HEK293T (cell line): Measurements from ENCODE around the gene ASCC1.
A peak's percentile ranks its signal among the peaks of the same experiment; 100 is the strongest.

Experiments
- CTCF ChIA-PET: fragments of 350-600 bp; formaldehyde crosslinking; extraction: SDS; loops from one replicate; lab custom pipeline; 2021; ENCODE audit warnings: antibody characterized with exemption, inconsistent platforms; lab: Yijun Ruan, JAX
- POLR2A ChIA-PET: fragments of 350-600 bp; formaldehyde crosslinking; extraction: SDS; loops from one replicate; lab custom pipeline; 2020; ENCODE audit warnings: antibody characterized with exemption, inconsistent platforms; lab: Yijun Ruan, JAX
- DNase-seq: peaks from one replicate; pipeline ENCODE4 v3.0.0; 2012; ENCODE audit warnings: mixed read lengths; ENCODE audit errors: extremely low spot score
- ARNT ChIP-seq: fragments of 450-650 bp; IDR thresholded peaks from 2 replicates; pipeline ENCODE4 v1.6.1; 2017; ENCODE audit warnings: mild to moderate bottlenecking
- BHLHE40 ChIP-seq: fragments of 450-650 bp; IDR thresholded peaks from 2 replicates; pipeline ENCODE4 v1.6.1; 2016; ENCODE audit warnings: mild to moderate bottlenecking, moderate library complexity, borderline replicate concordance
- CTBP1 ChIP-seq: fragments of 450-650 bp; IDR thresholded peaks from 2 replicates; pipeline ENCODE4 v1.6.1; 2016; ENCODE audit warnings: borderline replicate concordance
- ELF4 ChIP-seq: fragments of 450-650 bp; IDR thresholded peaks from 2 replicates; pipeline ENCODE4 v1.6.1; 2017; ENCODE audit warnings: antibody characterized with exemption
- FOXA1 ChIP-seq: fragments of 450-650 bp; IDR thresholded peaks from 2 replicates; pipeline ENCODE4 v1.6.1; 2016; ENCODE audit warnings: mild to moderate bottlenecking
- FOXK2 ChIP-seq: fragments of 450-650 bp; IDR thresholded peaks from 2 replicates; pipeline ENCODE4 v1.6.1; 2016; ENCODE audit warnings: mild to moderate bottlenecking
- FOXM1 ChIP-seq: fragments of 450-650 bp; IDR thresholded peaks from 2 replicates; pipeline ENCODE4 v1.6.1; 2017; ENCODE audit warnings: mild to moderate bottlenecking, borderline replicate concordance
- HDGF ChIP-seq: fragments of 450-650 bp; IDR thresholded peaks from 2 replicates; pipeline ENCODE4 v1.6.1; 2017; ENCODE audit warnings: antibody characterized with exemption, borderline replicate concordance
- L3MBTL2 ChIP-seq: fragments of 450-650 bp; conservative IDR thresholded peaks from 2 replicates; pipeline ENCODE4 v1.6.1; 2016; ENCODE audit warnings: mild to moderate bottlenecking
- LEF1 ChIP-seq: fragments of 450-650 bp; IDR thresholded peaks from 2 replicates; pipeline ENCODE4 v1.6.1; 2017; ENCODE audit warnings: mild to moderate bottlenecking, borderline replicate concordance
- NFRKB ChIP-seq: fragments of 450-650 bp; IDR thresholded peaks from 2 replicates; pipeline ENCODE4 v1.6.1; 2016; ENCODE audit warnings: mild to moderate bottlenecking, moderate library complexity
- SP1 ChIP-seq: fragments of 450-650 bp; IDR thresholded peaks from 2 replicates; pipeline ENCODE4 v1.6.1; 2017
- SUZ12 ChIP-seq: fragments of 450-650 bp; IDR thresholded peaks from 2 replicates; pipeline ENCODE4 v1.6.1; 2016; ENCODE audit warnings: mild to moderate bottlenecking
- TARDBP ChIP-seq: fragments of 450-650 bp; IDR thresholded peaks from 2 replicates; pipeline ENCODE4 v1.6.1; 2016
- ZNF384 ChIP-seq: fragments of 450-650 bp; IDR thresholded peaks from 2 replicates; pipeline ENCODE4 v1.6.1; 2016
- TF ChIP-seq, protein P1 (sequence below): fragments of 450-650 bp; IDR thresholded peaks from 2 replicates; pipeline ENCODE4 v1.6.1; 2016

The ASCC1 gene

DNA sequence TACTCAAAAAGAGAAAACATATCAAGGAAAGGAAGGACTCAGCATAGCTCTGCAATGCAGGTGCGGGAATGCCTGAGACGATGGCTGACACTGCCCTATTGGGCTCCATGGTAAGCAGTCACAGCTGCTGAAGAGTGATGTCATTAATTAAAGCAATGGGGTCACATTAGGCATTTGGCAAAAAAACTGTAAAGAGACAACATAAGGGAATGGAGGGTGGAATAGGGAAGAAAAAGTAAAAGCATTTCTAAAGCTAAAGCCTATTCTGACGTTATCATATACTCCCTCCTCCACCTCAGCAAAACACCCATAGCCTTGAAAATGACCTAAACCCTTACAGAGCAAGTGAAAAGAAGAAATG is 89.2 kb downstream of the ASCC1 start:
- POLR2A ChIA-PET, result interaction anchor here (0.6 to 2.1 kb wide), 3 partner anchors 89 to 147 kb away, joined by 3 to 5 read pairs (median 4); partner anchors contain the start of gene DDIT4

DNA sequence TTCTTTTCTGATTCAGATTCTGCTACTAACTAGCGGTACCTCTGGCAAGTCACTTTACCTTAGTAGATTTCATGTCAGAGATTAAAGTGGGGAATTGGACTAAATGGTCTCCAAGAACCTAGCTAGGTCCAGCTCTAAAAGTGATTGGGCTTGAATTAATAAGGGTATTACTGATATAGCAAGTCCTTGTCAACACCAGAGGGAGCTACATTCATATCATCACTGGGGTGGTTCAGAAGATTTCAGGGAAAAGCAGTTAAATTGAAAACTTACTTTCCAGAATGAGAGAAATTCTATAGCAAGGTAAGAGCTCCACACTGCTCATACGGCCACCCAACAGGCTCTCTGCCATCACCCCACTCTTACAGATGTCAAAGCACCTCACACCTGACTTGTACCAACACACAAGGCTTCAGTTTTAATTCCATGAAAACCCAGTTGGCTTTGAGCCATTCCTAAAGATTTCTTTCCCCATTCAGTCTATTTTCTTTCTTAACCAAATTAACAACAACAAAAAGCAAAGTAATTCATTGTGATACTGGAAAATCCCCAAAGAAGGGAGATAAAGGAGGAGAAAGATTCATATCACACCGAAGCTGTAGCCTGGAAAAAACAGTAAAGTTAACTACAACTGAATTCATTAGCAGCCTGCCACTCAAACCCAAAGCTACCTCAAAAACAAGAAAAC is 89.7 kb downstream of the ASCC1 start:
- DNase-seq, result no peak
- CTCF ChIA-PET, result interaction anchor here (0.6 to 1.4 kb wide), 8 partner anchors 13 to 265 kb away, joined by 3 to 6 read pairs (median 4); no protein-coding TSS in a partner anchor
- no peak for TF ChIP-seq TARDBP
- TF ChIP-seq BHLHE40, result no peak
- no peak for TF ChIP-seq SUZ12
- TF ChIP-seq SP1, result no peak
- no peak for TF ChIP-seq LEF1
- no peak for TF ChIP-seq FOXA1
- TF ChIP-seq, protein P1, sequence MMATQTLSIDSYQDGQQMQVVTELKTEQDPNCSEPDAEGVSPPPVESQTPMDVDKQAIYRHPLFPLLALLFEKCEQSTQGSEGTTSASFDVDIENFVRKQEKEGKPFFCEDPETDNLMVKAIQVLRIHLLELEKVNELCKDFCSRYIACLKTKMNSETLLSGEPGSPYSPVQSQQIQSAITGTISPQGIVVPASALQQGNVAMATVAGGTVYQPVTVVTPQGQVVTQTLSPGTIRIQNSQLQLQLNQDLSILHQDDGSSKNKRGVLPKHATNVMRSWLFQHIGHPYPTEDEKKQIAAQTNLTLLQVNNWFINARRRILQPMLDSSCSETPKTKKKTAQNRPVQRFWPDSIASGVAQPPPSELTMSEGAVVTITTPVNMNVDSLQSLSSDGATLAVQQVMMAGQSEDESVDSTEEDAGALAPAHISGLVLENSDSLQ, result peak; percentile 37; the same call in 1 of the 2 replicates
- TF ChIP-seq HDGF, result no peak
- POLR2A ChIA-PET, result interaction anchor here (0.6 to 2.1 kb wide), 4 partner anchors 48 to 147 kb away, joined by 3 to 5 read pairs (median 4); partner anchors contain the start of gene DDIT4

More for the DNA sequence above, 89.2 kb downstream of the ASCC1 start:
- CTCF ChIA-PET, result interaction anchor here (0.6 to 1.3 kb wide), 7 partner anchors 11 to 329 kb away, joined by 3 to 6 read pairs (median 4); no protein-coding TSS in a partner anchor
- TF ChIP-seq L3MBTL2, result no peak
- TF ChIP-seq LEF1, result no peak
- DNase-seq, result no peak

DNA sequence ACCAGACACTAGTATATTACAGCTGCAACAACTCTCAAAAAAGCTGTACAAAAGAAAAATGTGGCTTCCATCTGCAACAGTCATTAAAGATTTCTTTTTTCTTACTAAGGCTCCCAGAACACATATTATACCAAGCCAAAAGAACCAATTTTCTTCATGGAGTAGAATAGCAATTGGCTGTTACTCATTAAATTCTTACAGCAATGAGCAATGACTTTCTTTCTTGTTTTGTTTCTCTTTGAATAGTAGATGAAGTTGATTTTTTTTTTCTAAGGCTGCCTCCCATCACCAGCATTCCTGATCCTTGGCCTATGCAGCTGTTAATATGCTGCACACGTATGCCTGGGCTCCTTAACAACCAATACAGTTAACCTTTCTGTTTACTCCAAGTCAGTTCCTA is 91.1 kb downstream of the ASCC1 start:
- CTCF ChIA-PET, result interaction anchor here (0.8 to 1.4 kb wide), 2 partner anchors 91 to 134 kb away, joined by 5 to 11 read pairs; partner anchors contain the start of gene ASCC1
- TF ChIP-seq BHLHE40 (no peak), HDGF (no peak), SP1 (no peak), LEF1 (no peak), ZNF384 (no peak), TARDBP (no peak), FOXA1 (no peak), L3MBTL2 (no peak), FOXK2 (no peak), FOXM1 (no peak), ELF4 (no peak), NFRKB (no peak), ARNT (no peak), CTBP1 (no peak)
- TF ChIP-seq, protein P1, result no peak
- no peak for DNase-seq
- POLR2A ChIA-PET, result interaction anchor here (0.7 kb wide), 1 partner anchor 65 kb away, joined by 4 read pairs; no protein-coding TSS in a partner anchor

GRCh38 chr10:72124381-72124780 is 91.7 kb downstream of the ASCC1 start:
- DNase-seq, result no peak
- ChIA-PET CTCF (interaction anchor here (0.8 kb wide), 1 partner anchor 92 kb away, joined by 11 read pairs; the partner anchor contains the start of gene ASCC1), POLR2A (interaction anchor here (0.7 kb wide), 1 partner anchor 65 kb away, joined by 4 read pairs; no protein-coding TSS in a partner anchor)
- no peak for TF ChIP-seq CTBP1
- no peak for TF ChIP-seq NFRKB
- TF ChIP-seq FOXM1, result no peak
- no peak for TF ChIP-seq L3MBTL2
- TF ChIP-seq SP1, result no peak
- no peak for TF ChIP-seq SUZ12

DNA sequence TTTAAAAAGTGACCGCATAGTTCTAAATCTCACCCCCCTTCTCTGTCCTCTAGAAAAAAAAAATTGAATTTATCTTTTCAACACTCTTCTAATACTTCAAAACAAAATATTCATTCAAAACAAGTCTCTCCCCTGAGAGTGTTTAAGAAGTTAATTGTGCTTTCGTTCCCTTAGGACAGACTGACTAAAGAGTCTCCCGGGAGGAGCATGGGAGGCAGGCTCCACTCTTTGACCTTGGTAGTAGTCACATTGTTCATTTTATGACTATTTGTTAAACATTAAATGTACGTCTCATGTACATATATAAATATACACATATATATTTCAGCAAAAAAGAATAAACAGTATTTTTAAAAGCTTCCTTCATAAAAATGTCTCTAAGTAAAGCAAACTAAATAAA is 92.5 kb downstream of the ASCC1 start:
- POLR2A ChIA-PET, result no interaction called here
- CTCF ChIA-PET, result no interaction called here
- TF ChIP-seq FOXM1 (no peak), L3MBTL2 (no peak), SP1 (no peak)
- TF ChIP-seq, protein P1, result 0 out of 2 replicates have a peak, but pooled peaks have one; percentile 7
- DNase-seq, result no peak

DNA sequence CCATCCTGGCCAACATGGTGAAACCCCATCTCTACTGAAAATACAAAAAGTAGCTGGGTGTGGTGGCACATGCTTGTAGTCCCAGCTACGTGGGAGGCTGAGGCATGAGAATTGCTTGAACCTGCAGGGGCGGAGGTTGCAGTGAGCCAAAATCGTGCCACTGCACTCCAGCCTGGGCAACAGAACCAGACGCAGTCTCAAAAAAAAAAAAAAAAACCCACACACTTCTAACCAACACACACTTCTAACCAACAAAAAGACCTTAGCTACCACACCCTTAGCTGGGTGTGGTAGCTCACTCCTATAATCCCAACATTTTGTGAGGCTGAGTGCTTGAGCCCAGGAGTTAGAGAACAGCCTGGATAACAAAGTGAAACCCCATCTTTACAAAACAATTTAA is 93.9 kb downstream of the ASCC1 start:
- ChIA-PET POLR2A (no interaction called here), CTCF (no interaction called here)
- no peak for TF ChIP-seq FOXK2
- no peak for TF ChIP-seq NFRKB
- TF ChIP-seq BHLHE40, result no peak
- TF ChIP-seq TARDBP, result no peak
- no peak for TF ChIP-seq ELF4
- TF ChIP-seq FOXA1, result no peak
- no peak for TF ChIP-seq SP1
- TF ChIP-seq, protein P1, result no peak
- TF ChIP-seq ZNF384, result no peak
- TF ChIP-seq L3MBTL2, result no peak
- no peak for DNase-seq
